Gastrocnemius medialis (tissue), 4 donors: Measurements from ENCODE around the gene COL23A1. TPM values are rescaled to one million over a fixed set of nuclear protein-coding genes. Genes with fewer than 3 reads are reported as not detected.

Experiments
- ATAC-seq, 2 donors: fragments of 150-250 bp; one replicate each; pipeline ENCODE4 v1.9.1; 2016
- DNase-seq, 2 donors: peaks; one replicate each; pipeline ENCODE4 v3.0.0-alpha.2; 2019
- H3K27ac ChIP-seq, 4 donors: fragments of 200-600 bp; sonication (generic); 1 replicate in 1 of 4; 2 replicates in 3 of 4; pipeline ENCODE4 v1.5.1; 2016 to 2018; ENCODE audit warnings: mild to moderate bottlenecking in 2 of 4, moderate library complexity in 1 of 4
- H3K27me3 ChIP-seq, 3 donors: fragments of 200-600 bp; sonication (generic) in 2 of 3; 1 replicate in 1 of 3; 2 replicates in 2 of 3; pipeline versions ENCODE4 v1.5.1 to v1.6.0; 2016 to 2019; ENCODE audit warnings: mild to moderate bottlenecking in 1 of 3, moderate library complexity in 1 of 3
- H3K36me3 ChIP-seq, 2 donors: fragments of 200-600 bp; sonication (generic) in 1 of 2; one replicate each; pipeline ENCODE4 v1.5.1; 2017 to 2018
- H3K4me1 ChIP-seq, 2 donors: fragments of 200-600 bp; sonication (generic) in 1 of 2; one replicate each; pipeline ENCODE4 v1.5.1; 2016 to 2017; ENCODE audit warnings: mild to moderate bottlenecking in 2 of 2
- H3K4me3 ChIP-seq, 4 donors: fragments of 200-600 bp; sonication (generic) in 3 of 4; 1 replicate in 1 of 4; 2 replicates in 3 of 4; pipeline ENCODE4 v1.5.1; 2016 to 2019; ENCODE audit warnings: mild to moderate bottlenecking in 2 of 4
- H3K9me3 ChIP-seq, 3 donors: fragments of 200-600 bp; sonication (generic) in 2 of 3; 1 replicate in 1 of 3; 2 replicates in 2 of 3; pipeline ENCODE4 v1.5.1; 2016 to 2019
- CTCF ChIP-seq, 5 experiments: fragments of 450-650 bp in 3 of 5; fragments of 200-600 bp in 2 of 5; sonication (generic) in 2 of 5; IDR thresholded peaks in 4 of 5; conservative IDR thresholded peaks in 1 of 5; 1 replicate in 4 of 5; 2 replicates in 1 of 5; pipeline ENCODE4 v1.5.1; 2016 to 2019; ENCODE audit warnings: antibody characterized with exemption in 5 of 5, mild to moderate bottlenecking in 3 of 5, moderate library complexity in 3 of 5
- POLR2A ChIP-seq, 2 donors: fragments of 450-650 bp; IDR thresholded peaks; one replicate each; pipeline ENCODE4 v1.6.1; 2017; ENCODE audit warnings: antibody characterized with exemption in 2 of 2, mild to moderate bottlenecking in 2 of 2, moderate library complexity in 2 of 2
- in situ Hi-C, 4 donors: fragments of 200-750 bp; cut with MboI; loops; one replicate each; pipeline versions ENCODE4 v1.15.0 to v1.8.0; 2017; ENCODE audit warnings: low sequenced_read_pairs in 4 of 4
- intact Hi-C: fragments of 100-400 bp; cut with DNase I; formaldehyde crosslinking; loops from one replicate; pipeline ENCODE4 v1.15.1; 2023; ENCODE audit warnings: low total_unique reads
- total RNA-seq, 4 donors: library from RNA; depleted of rRNA; stranded (reverse); fragments of >200 nt; gene quantifications; one replicate each; pipeline versions ENCODE4 v1.1.0 to v1.2.3, GENCODE V29; 2016

Gene COL23A1
- total RNA-seq, 4 donors from 2014 or later = 0.62 to 1.1 (median 0.97) TPM; not detected in 1

- TF ChIP-seq CTCF (IDR thresholded peaks at IDR 0.05 in 4 of 5, conservative IDR thresholded peaks at IDR 0.05 in 1 of 5) = no peak
- Histone ChIP-seq H3K27me3 (no peaks in the 10 kb centered on the region), H3K9me3 (no peaks in the 10 kb centered on the region), H3K36me3 (no peaks in the 10 kb centered on the region), H3K4me3 (no peak overlapping the region), H3K27ac (no peak overlapping the region), H3K4me1 (no peaks in the 10 kb centered on the region)
- ATAC-seq = no peak
- intact Hi-C loops (no loop called here), in situ Hi-C loops (loop anchor here in 1 of 4 donors (25.0 kb wide), 1 partner anchor 588 kb away; the partner anchor contains the start of gene ZNF354B)
- no peak for DNase-seq
These were observed 316.3 kb downstream of the COL23A1 start for GRCh38 chr5:178273665-178274541.

GRCh38 chr5:178273041-178273440 lies 317.2 kb downstream of the COL23A1 start:
- H3K27me3 ChIP-seq = no peaks in the 10 kb centered on the region
- H3K4me1 ChIP-seq = no peaks in the 10 kb centered on the region
- H3K9me3 ChIP-seq = no peaks in the 10 kb centered on the region
- no peak overlapping the region for H3K27ac ChIP-seq
- in situ Hi-C loops (loop anchor here in 1 of 4 donors (25.0 kb wide), 1 partner anchor 589 kb away; the partner anchor contains the start of gene ZNF354B), intact Hi-C loops (no loop called here)
- ATAC-seq (no peak), DNase-seq (no peak)
- TF ChIP-seq CTCF (IDR thresholded peaks at IDR 0.05 in 4 of 5, conservative IDR thresholded peaks at IDR 0.05 in 1 of 5) = no peak
- no peak for TF ChIP-seq POLR2A (IDR thresholded peaks at IDR 0.05)
- no peaks in the 10 kb centered on the region for H3K36me3 ChIP-seq
- no peak overlapping the region for H3K4me3 ChIP-seq

- no peaks in the 10 kb centered on the region for H3K27me3 ChIP-seq
- H3K4me3 ChIP-seq = no peak overlapping the region
- H3K4me1 ChIP-seq = peaks cover 0 to under 1% of the 10 kb centered on the region in 2 donors
- in situ Hi-C loops (loop anchor here in 1 of 4 donors (25.0 kb wide), 1 partner anchor 590 kb away; the partner anchor contains the start of gene ZNF354B), intact Hi-C loops (no loop called here)
- no peak for DNase-seq
- TF ChIP-seq POLR2A (IDR thresholded peaks at IDR 0.05) = no peak
- TF ChIP-seq CTCF (IDR thresholded peaks at IDR 0.05 in 4 of 5, conservative IDR thresholded peaks at IDR 0.05 in 1 of 5) = no peak
- no peaks in the 10 kb centered on the region for H3K36me3 ChIP-seq
- H3K27ac ChIP-seq = no peak overlapping the region
- H3K9me3 ChIP-seq = no peaks in the 10 kb centered on the region
- no peak for ATAC-seq
These were observed 317.6 kb downstream of the COL23A1 start for GRCh38 chr5:178272591-178272990.

- in situ Hi-C loops (loop anchor here in 1 of 4 donors (25.0 kb wide), 1 partner anchor 590 kb away; the partner anchor contains the start of gene ZNF354B), intact Hi-C loops (no loop called here)
- DNase-seq (no peak), ATAC-seq (no peak)
- Histone ChIP-seq H3K36me3 (no peaks in the 10 kb centered on the region), H3K4me1 (peaks cover 0 to 6% of the 10 kb centered on the region in 2 donors), H3K4me3 (no peak overlapping the region), H3K9me3 (no peaks in the 10 kb centered on the region), H3K27me3 (no peaks in the 10 kb centered on the region), H3K27ac (no peak overlapping the region)
- no peak for TF ChIP-seq POLR2A (IDR thresholded peaks at IDR 0.05)
These were observed 318.3 kb downstream of the COL23A1 start for GRCh38 chr5:178271726-178272479.

- intact Hi-C loops (no loop called here), in situ Hi-C loops (loop anchor here in 1 of 4 donors (25.0 kb wide), 1 partner anchor 591 kb away; the partner anchor contains the start of gene ZNF354B)
- no peak overlapping the region for H3K27ac ChIP-seq
- H3K4me3 ChIP-seq = no peak overlapping the region
- ATAC-seq (no peak), DNase-seq (no peak)
- H3K9me3 ChIP-seq = no peaks in the 10 kb centered on the region
- no peaks in the 10 kb centered on the region for H3K27me3 ChIP-seq
- peaks cover 0 to 6% of the 10 kb centered on the region in 2 donors for H3K4me1 ChIP-seq
- H3K36me3 ChIP-seq = no peaks in the 10 kb centered on the region
- TF ChIP-seq POLR2A (IDR thresholded peaks at IDR 0.05) (no peak), CTCF (IDR thresholded peaks at IDR 0.05 in 4 of 5, conservative IDR thresholded peaks at IDR 0.05 in 1 of 5) (no peak)
These were observed 319.0 kb downstream of the COL23A1 start for GRCh38 chr5:178271231-178271630.
